Activated CD8-positive, alpha-beta T cell treated with anti-CD3 and anti-CD28 coated beads, Interleukin-2, amount 10 ng/mL, durations not matched to agents 7 days and 5 days (primary cell): ENCODE data around the gene CCDC93. TPM values are rescaled to one million over a fixed set of nuclear protein-coding genes. Genes with fewer than 3 reads are reported as not detected.

ENCODE experiments used
- ATAC-seq: fragments of 150-1000 bp; cut with Tn5 transposase; one replicate; pipeline ENCODE4 v1.10.0; 2021; ENCODE audit warnings: moderate library complexity
- CTCF ChIA-PET: fragments of 350-600 bp; sonication (Branson Sonifier 250); formaldehyde crosslinking; loops from one replicate; lab custom pipeline; 2021; ENCODE audit warnings: antibody characterized with exemption; lab: Charles Lee
- POLR2A ChIA-PET: fragments of 350-600 bp; sonication (Branson Sonifier 250); formaldehyde crosslinking; loops from one replicate; lab custom pipeline; 2021; ENCODE audit warnings: antibody characterized with exemption; lab: Charles Lee
- DNase-seq: peaks from one replicate; pipeline ENCODE4 v3.0.0-alpha.2; 2020
- H3K27ac Mint-ChIP-seq: one replicate; pipeline ENCODE4 v1.8.0; 2021; ENCODE audit warnings: mild to moderate bottlenecking, mixed read lengths
- H3K27me3 Mint-ChIP-seq: one replicate; pipeline ENCODE4 v1.8.0; 2021; ENCODE audit warnings: low read depth, mixed read lengths
- H3K36me3 Mint-ChIP-seq: one replicate; pipeline ENCODE4 v1.8.0; 2021; ENCODE audit warnings: low read depth, mixed read lengths
- H3K4me1 Mint-ChIP-seq: one replicate; pipeline ENCODE4 v1.8.0; 2021; ENCODE audit warnings: low read depth, mixed read lengths
- H3K4me3 Mint-ChIP-seq: one replicate; pipeline ENCODE4 v1.8.0; 2021; ENCODE audit warnings: mild to moderate bottlenecking, mixed read lengths
- H3K9me3 Mint-ChIP-seq: one replicate; pipeline ENCODE4 v1.8.0; 2022; ENCODE audit warnings: mixed read lengths; ENCODE audit not compliant: insufficient read depth
- total RNA-seq, 2 experiments: library from RNA; stranded (reverse); gene quantifications; one replicate each; pipeline ENCODE4 v1.2.3, GENCODE V29; 2021

Gene CCDC93
- 10 to 100 TPM; 31.7 to 34.3 TPM for total RNA-seq

GRCh38 chr2:118013724-118014491 is at the start of gene CCDC93:
Gene CCDC93 (minus strand): TSS chr2:118014070. CDS start chr2:118013995, 75 bp downstream.
- CTCF ChIA-PET = interaction anchor here (1.0 to 2.5 kb wide), 8 partner anchors 10 to 203 kb away, joined by 3 to 55 read pairs (median 5); partner anchors contain the start of gene DDX18
- POLR2A ChIA-PET = interaction anchor here (0.6 to 1.4 kb wide), 5 partner anchors 8 to 199 kb away, joined by 3 to 9 read pairs (median 3); no protein-coding TSS in a partner anchor

GRCh38 chr2:118062669-118063068 is 48.8 kb upstream of the CCDC93 start:
- CTCF ChIA-PET = interaction anchor here (1.0 to 2.8 kb wide), 4 partner anchors 11 to 30 kb away, joined by 3 to 11 read pairs (median 10); no protein-coding TSS in a partner anchor
- POLR2A ChIA-PET = no interaction called here
- Mint-ChIP-seq H3K36me3 (no peaks in the 10 kb centered on the region), H3K4me1 (peaks cover 13% of the 10 kb centered on the region), H3K4me3 (no peak overlapping the region), H3K9me3 (no peaks in the 10 kb centered on the region), H3K27ac (no peak overlapping the region), H3K27me3 (peaks cover 34% of the 10 kb centered on the region)
- ATAC-seq = no peak
- DNase-seq = no peak

More at GRCh38 chr2:118013724-118014491, at the start of gene CCDC93:
- Mint-ChIP-seq H3K27ac (peak within 1 kb of the TSS; percentile 86), H3K27me3 (peaks cover 5% of the 10 kb centered on the region), H3K9me3 (no peaks in the 10 kb centered on the region), H3K4me3 (peak within 1 kb of the TSS; percentile 88), H3K36me3 (peaks cover 14% of the 10 kb centered on the region), H3K4me1 (peaks cover 39% of the 10 kb centered on the region)
- peak; percentile 87 for DNase-seq
- ATAC-seq = peak; percentile 90

GRCh38 chr2:118062048-118062447 is 48.2 kb upstream of the CCDC93 start:
- DNase-seq (no peak), ATAC-seq (no peak)
- H3K4me1 Mint-ChIP-seq = peaks cover 13% of the 10 kb centered on the region
- POLR2A ChIA-PET = no interaction called here
- H3K36me3 Mint-ChIP-seq = no peaks in the 10 kb centered on the region
- H3K27me3 Mint-ChIP-seq = peaks cover 34% of the 10 kb centered on the region
- H3K9me3 Mint-ChIP-seq = no peaks in the 10 kb centered on the region
- CTCF ChIA-PET = interaction anchor here (1.5 to 2.8 kb wide), 3 partner anchors 11 to 30 kb away, joined by 9 to 11 read pairs (median 10); no protein-coding TSS in a partner anchor
- no peak overlapping the region for H3K27ac Mint-ChIP-seq
- H3K4me3 Mint-ChIP-seq = no peak overlapping the region

GRCh38 chr2:118061135-118061955 is 47.5 kb upstream of the CCDC93 start:
- no peak for ATAC-seq
- H3K4me1 Mint-ChIP-seq = peaks cover 13% of the 10 kb centered on the region
- POLR2A ChIA-PET = no interaction called here
- no peak overlapping the region for H3K4me3 Mint-ChIP-seq
- no peaks in the 10 kb centered on the region for H3K36me3 Mint-ChIP-seq
- H3K27ac Mint-ChIP-seq = no peak overlapping the region
- no peak for DNase-seq
- no peaks in the 10 kb centered on the region for H3K9me3 Mint-ChIP-seq
- CTCF ChIA-PET = interaction anchor here (0.9 to 2.8 kb wide), 7 partner anchors 10 to 58 kb away, joined by 3 to 11 read pairs (median 7); no protein-coding TSS in a partner anchor
- H3K27me3 Mint-ChIP-seq = peaks cover 34% of the 10 kb centered on the region

GRCh38 chr2:118059919-118060478 is 46.1 kb upstream of the CCDC93 start:
- Mint-ChIP-seq H3K36me3 (no peaks in the 10 kb centered on the region), H3K27ac (no peak overlapping the region), H3K27me3 (peaks cover 27% of the 10 kb centered on the region), H3K9me3 (no peaks in the 10 kb centered on the region), H3K4me3 (no peak overlapping the region), H3K4me1 (peaks cover 13% of the 10 kb centered on the region)
- ChIA-PET POLR2A (no interaction called here), CTCF (interaction anchor here (1.1 to 2.8 kb wide), 5 partner anchors 9 to 246 kb away, joined by 3 to 11 read pairs (median 5); partner anchors contain the start of gene DDX18)
- DNase-seq (no peak), ATAC-seq (peak; percentile 15)

- ChIA-PET CTCF (interaction anchor here (1.9 kb wide), 1 partner anchor 26 kb away, joined by 5 read pairs; no protein-coding TSS in a partner anchor), POLR2A (no interaction called here)
- H3K9me3 Mint-ChIP-seq = no peaks in the 10 kb centered on the region
- no peak overlapping the region for H3K27ac Mint-ChIP-seq
- H3K36me3 Mint-ChIP-seq = no peaks in the 10 kb centered on the region
- peaks cover 13% of the 10 kb centered on the region for H3K4me1 Mint-ChIP-seq
- no peak for ATAC-seq
- H3K27me3 Mint-ChIP-seq = peaks cover 27% of the 10 kb centered on the region
- no peak overlapping the region for H3K4me3 Mint-ChIP-seq
- no peak for DNase-seq
Measured at GRCh38 chr2:118058951-118059350, 45.1 kb upstream of the CCDC93 start.

GRCh38 chr2:118056801-118057200 is 42.9 kb upstream of the CCDC93 start:
- ChIA-PET POLR2A (no interaction called here), CTCF (interaction anchor here (0.9 to 1.4 kb wide), 3 partner anchors 32 to 825 kb away, joined by 3 read pairs; partner anchors contain the start of gene DDX18)
- H3K27ac Mint-ChIP-seq = no peak overlapping the region
- DNase-seq (no peak), ATAC-seq (no peak)
- no peaks in the 10 kb centered on the region for H3K36me3 Mint-ChIP-seq
- H3K27me3 Mint-ChIP-seq = peaks cover 29% of the 10 kb centered on the region
- H3K4me3 Mint-ChIP-seq = no peak overlapping the region
- H3K4me1 Mint-ChIP-seq = peaks cover 13% of the 10 kb centered on the region
- no peaks in the 10 kb centered on the region for H3K9me3 Mint-ChIP-seq

- ChIA-PET CTCF (interaction anchor here (0.6 to 1.4 kb wide), 3 partner anchors 9 to 241 kb away, joined by 3 to 4 read pairs (median 3); partner anchors contain the start of gene DDX18), POLR2A (no interaction called here)
- ATAC-seq (no peak), DNase-seq (no peak)
- H3K27ac Mint-ChIP-seq = no peak overlapping the region
- peaks cover 11% of the 10 kb centered on the region for H3K4me1 Mint-ChIP-seq
- H3K36me3 Mint-ChIP-seq = no peaks in the 10 kb centered on the region
- no peak overlapping the region for H3K4me3 Mint-ChIP-seq
- H3K27me3 Mint-ChIP-seq = peaks cover 29% of the 10 kb centered on the region
- no peaks in the 10 kb centered on the region for H3K9me3 Mint-ChIP-seq
Measured at GRCh38 chr2:118056165-118056534, 42.3 kb upstream of the CCDC93 start.

- Mint-ChIP-seq H3K27me3 (peaks cover 30% of the 10 kb centered on the region), H3K4me1 (peaks cover 11% of the 10 kb centered on the region), H3K9me3 (no peaks in the 10 kb centered on the region), H3K27ac (no peak overlapping the region), H3K36me3 (no peaks in the 10 kb centered on the region), H3K4me3 (no peak overlapping the region)
- ATAC-seq = no peak
- ChIA-PET CTCF (interaction anchor here (0.6 to 0.9 kb wide), 2 partner anchors 9 to 34 kb away, joined by 3 to 4 read pairs; no protein-coding TSS in a partner anchor), POLR2A (no interaction called here)
- DNase-seq = no peak
Measured at GRCh38 chr2:118055512-118056164, 41.8 kb upstream of the CCDC93 start.

GRCh38 chr2:118054213-118055008 is 40.5 kb upstream of the CCDC93 start:
- Mint-ChIP-seq H3K27ac (no peak overlapping the region), H3K4me1 (peaks cover 3% of the 10 kb centered on the region), H3K27me3 (peaks cover 32% of the 10 kb centered on the region), H3K4me3 (no peak overlapping the region), H3K9me3 (no peaks in the 10 kb centered on the region), H3K36me3 (no peaks in the 10 kb centered on the region)
- DNase-seq (no peak), ATAC-seq (no peak)
- CTCF ChIA-PET = no interaction called here
- POLR2A ChIA-PET = no interaction called here
